Large intestine (tissue), 3 donors: ENCODE data around the gene TCL1B. TPM values are rescaled to one million over a fixed set of nuclear protein-coding genes. Genes with fewer than 3 reads are reported as not detected.

ENCODE experiments used
- DNase-seq, 2 donors: peaks; one replicate each; pipeline versions ENCODE4 v3.0.0 to v3.0.0-alpha.2; 2013
- H3K27ac ChIP-seq: one replicate; pipeline ENCODE4 v1.5.1; 2013; ENCODE audit warnings: low read length
- H3K27me3 ChIP-seq: 2 replicates; pipeline ENCODE4 v1.6.1; 2013; ENCODE audit warnings: low read length; ENCODE audit not compliant: control insufficient read depth, insufficient read depth
- H3K36me3 ChIP-seq: 2 replicates; pipeline ENCODE4 v1.6.1; 2013; ENCODE audit warnings: low read length; ENCODE audit not compliant: control insufficient read depth, insufficient read depth
- H3K4me1 ChIP-seq: one replicate; pipeline ENCODE4 v1.6.1; 2013; ENCODE audit warnings: low read length; ENCODE audit not compliant: control insufficient read depth, insufficient read depth
- H3K4me3 ChIP-seq: one replicate; pipeline ENCODE4 v1.5.1; 2013; ENCODE audit warnings: low read length
- H3K9me3 ChIP-seq: one replicate; pipeline ENCODE4 v1.6.1; 2013; ENCODE audit warnings: mild to moderate bottlenecking, low read depth, low read length, moderate library complexity; ENCODE audit not compliant: control insufficient read depth
- WGBS: methylation state at CpG from one replicate; pipeline ENCODE4 v1.1.5; 2013; ENCODE audit warnings: low lambda C conversion rate; ENCODE audit not compliant: insufficient coverage; 5-methylcytosine and 5-hydroxymethylcytosine counted together
- polyA plus RNA-seq: library from polyadenylated mRNA; unstranded; fragments of 120-200 nt; gene quantifications from one replicate; pipeline ENCODE4 v1.2.1, GENCODE V29; 2013

Gene TCL1B
- polyA plus RNA-seq, 1 donor: 0.03 TPM

GRCh38 chr14:95689441-95689840, 3.2 kb downstream of the TCL1B start:
- no peaks in the 10 kb centered on the region for H3K4me1 ChIP-seq
- H3K27me3 ChIP-seq: peaks cover 4% of the 10 kb centered on the region
- no peaks in the 10 kb centered on the region for H3K9me3 ChIP-seq
- WGBS: 33% methylated on average over 2 of the region's 5 CpGs
- H3K4me3 ChIP-seq: no peak overlapping the region
- no peaks in the 10 kb centered on the region for H3K36me3 ChIP-seq
- DNase-seq: no peak
- no peak overlapping the region for H3K27ac ChIP-seq

GRCh38 chr14:95690815-95691214, 4.6 kb downstream of the TCL1B start:
- DNase-seq: no peak
- Histone ChIP-seq H3K4me1 (no peaks in the 10 kb centered on the region), H3K27me3 (peaks cover 4% of the 10 kb centered on the region), H3K36me3 (no peaks in the 10 kb centered on the region), H3K4me3 (no peak overlapping the region), H3K27ac (no peak overlapping the region), H3K9me3 (no peaks in the 10 kb centered on the region)
- no CpG with 5 or more reads among the region's 10 CpGs for WGBS

- Histone ChIP-seq H3K4me1 (no peaks in the 10 kb centered on the region), H3K27ac (no peak overlapping the region), H3K36me3 (no peaks in the 10 kb centered on the region), H3K27me3 (peaks cover 4% of the 10 kb centered on the region), H3K4me3 (no peak overlapping the region), H3K9me3 (no peaks in the 10 kb centered on the region)
- DNase-seq: no peak
- no CpG with 5 or more reads among the region's 10 CpGs for WGBS
These were observed 5.4 kb downstream of the TCL1B start for GRCh38 chr14:95691591-95691990.

- H3K4me3 ChIP-seq: no peak overlapping the region
- no peaks in the 10 kb centered on the region for H3K4me1 ChIP-seq
- peaks cover 4% of the 10 kb centered on the region for H3K27me3 ChIP-seq
- no peaks in the 10 kb centered on the region for H3K36me3 ChIP-seq
- no peak overlapping the region for H3K27ac ChIP-seq
- DNase-seq: no peak
- no CpG with 5 or more reads among the region's 4 CpGs for WGBS
- no peaks in the 10 kb centered on the region for H3K9me3 ChIP-seq
These were observed 5.9 kb downstream of the TCL1B start for GRCh38 chr14:95692109-95692508.

GRCh38 chr14:95695051-95695450, 8.8 kb downstream of the TCL1B start:
- peaks cover 4% of the 10 kb centered on the region for H3K27me3 ChIP-seq
- no peaks in the 10 kb centered on the region for H3K36me3 ChIP-seq
- H3K27ac ChIP-seq: no peak overlapping the region
- H3K9me3 ChIP-seq: no peaks in the 10 kb centered on the region
- no peaks in the 10 kb centered on the region for H3K4me1 ChIP-seq
- no peak for DNase-seq
- WGBS: no CpG with 5 or more reads among the region's 5 CpGs
- no peak overlapping the region for H3K4me3 ChIP-seq

- Histone ChIP-seq H3K27me3 (peaks cover 3% of the 10 kb centered on the region), H3K27ac (no peak overlapping the region), H3K9me3 (no peaks in the 10 kb centered on the region), H3K36me3 (no peaks in the 10 kb centered on the region), H3K4me1 (no peaks in the 10 kb centered on the region), H3K4me3 (no peak overlapping the region)
- 100% methylated on average over 1 of the region's 5 CpGs for WGBS
- DNase-seq: no peak
These were observed 9.7 kb downstream of the TCL1B start for GRCh38 chr14:95695913-95696312.

- no peaks in the 10 kb centered on the region for H3K36me3 ChIP-seq
- WGBS: no CpG with 5 or more reads among the region's 15 CpGs
- peaks cover 5% of the 10 kb centered on the region for H3K27me3 ChIP-seq
- no peak overlapping the region for H3K4me3 ChIP-seq
- no peak overlapping the region for H3K27ac ChIP-seq
- H3K4me1 ChIP-seq: no peaks in the 10 kb centered on the region
- DNase-seq: no peak
- H3K9me3 ChIP-seq: no peaks in the 10 kb centered on the region
These were observed 10.5 kb downstream of the TCL1B start for GRCh38 chr14:95696741-95697140.

GRCh38 chr14:95697764-95698163, 11.5 kb downstream of the TCL1B start:
- H3K9me3 ChIP-seq: no peaks in the 10 kb centered on the region
- no peak for DNase-seq
- no peaks in the 10 kb centered on the region for H3K4me1 ChIP-seq
- peaks cover 7% of the 10 kb centered on the region for H3K27me3 ChIP-seq
- no peaks in the 10 kb centered on the region for H3K36me3 ChIP-seq
- no peak overlapping the region for H3K27ac ChIP-seq
- WGBS: 50% methylated on average over 1 of the region's 7 CpGs
- no peak overlapping the region for H3K4me3 ChIP-seq

GRCh38 chr14:95698287-95698686, 12.1 kb downstream of the TCL1B start:
- H3K27me3 ChIP-seq: peaks cover 6% of the 10 kb centered on the region
- no peaks in the 10 kb centered on the region for H3K9me3 ChIP-seq
- no peak for DNase-seq
- H3K4me1 ChIP-seq: no peaks in the 10 kb centered on the region
- no peak overlapping the region for H3K27ac ChIP-seq
- no peak overlapping the region for H3K4me3 ChIP-seq
- no peaks in the 10 kb centered on the region for H3K36me3 ChIP-seq

GRCh38 chr14:95699412-95699811, 13.2 kb downstream of the TCL1B start:
- Histone ChIP-seq H3K36me3 (no peaks in the 10 kb centered on the region), H3K27ac (no peak overlapping the region), H3K27me3 (peaks cover 4% of the 10 kb centered on the region), H3K4me3 (no peak overlapping the region), H3K9me3 (no peaks in the 10 kb centered on the region), H3K4me1 (no peaks in the 10 kb centered on the region)
- no peak for DNase-seq
- WGBS: 43% methylated on average over 1 of the region's 5 CpGs

- Histone ChIP-seq H3K27me3 (peaks cover 4% of the 10 kb centered on the region), H3K4me1 (no peaks in the 10 kb centered on the region), H3K27ac (no peak overlapping the region), H3K4me3 (no peak overlapping the region), H3K9me3 (no peaks in the 10 kb centered on the region), H3K36me3 (no peaks in the 10 kb centered on the region)
- no peak for DNase-seq
- 11% methylated on average over 1 of the region's 5 CpGs for WGBS
These were observed 14.2 kb downstream of the TCL1B start for GRCh38 chr14:95700221-95700976.
